ENCODE results near the gene PDE8A. TPM values are rescaled to one million over a fixed set of nuclear protein-coding genes. Genes with fewer than 3 reads are reported as not detected.
"Not testable (repeated sequence)": the region's sequence is repeated elsewhere in the genome, so short reads cannot be mapped to it uniquely, and the experiment has no call there.

The PDE8A gene
- total RNA-seq, 2 experiments from 2014 or later, result 12.6 to 12.8 TPM

GRCh38 chr15:84996714-84997113 lies 15.1 kb downstream of the PDE8A start:
- CTCF ChIA-PET, H3K27ac Mint-ChIP-seq: not testable (repeated sequence)
- H3K4me1 Mint-ChIP-seq (ENCODE audit: low read depth), result peaks cover 12% of the 10 kb centered on the region

GRCh38 chr15:84997214-84997613 lies 15.6 kb downstream of the PDE8A start:
- CTCF ChIA-PET; H3K4me1 Mint-ChIP-seq (ENCODE audit: low read depth); ATAC-seq; POLR2A ChIA-PET; DNase-seq; H3K27ac Mint-ChIP-seq; H3K4me3 Mint-ChIP-seq; H3K9me3 Mint-ChIP-seq (ENCODE audit: insufficient read depth); H3K27me3 Mint-ChIP-seq (ENCODE audit: low read depth); H3K36me3 Mint-ChIP-seq (ENCODE audit: low read depth): not testable (repeated sequence)

More at GRCh38 chr15:84996714-84997113, 15.1 kb downstream of the PDE8A start:
- POLR2A ChIA-PET; H3K9me3 Mint-ChIP-seq (ENCODE audit: insufficient read depth); DNase-seq; H3K36me3 Mint-ChIP-seq (ENCODE audit: low read depth); ATAC-seq; H3K4me3 Mint-ChIP-seq; H3K27me3 Mint-ChIP-seq (ENCODE audit: low read depth): not testable (repeated sequence)

GRCh38 chr15:85000189-85000864 lies 18.7 kb downstream of the PDE8A start:
- Mint-ChIP-seq H3K4me3 (no peak overlapping the region), H3K4me1 (ENCODE audit: low read depth) (no peaks in the 10 kb centered on the region), H3K36me3 (ENCODE audit: low read depth) (no peaks in the 10 kb centered on the region), H3K27ac (no peak overlapping the region), H3K9me3 (ENCODE audit: insufficient read depth) (no peaks in the 10 kb centered on the region), H3K27me3 (ENCODE audit: low read depth) (no peaks in the 10 kb centered on the region)
- ChIA-PET CTCF (interaction anchor here (0.7 kb wide), 1 partner anchor 9 kb away, joined by 3 read pairs; no protein-coding TSS in a partner anchor), POLR2A (interaction anchor here (1.0 to 1.2 kb wide), 2 partner anchors 8 to 19 kb away, joined by 3 read pairs; no protein-coding TSS in a partner anchor)
- ATAC-seq, result no peak
- DNase-seq, result no peak

GRCh38 chr15:85000937-85001336 lies 19.3 kb downstream of the PDE8A start:
- Mint-ChIP-seq H3K27ac (no peak overlapping the region), H3K4me3 (no peak overlapping the region), H3K4me1 (ENCODE audit: low read depth) (no peaks in the 10 kb centered on the region), H3K9me3 (ENCODE audit: insufficient read depth) (no peaks in the 10 kb centered on the region), H3K36me3 (ENCODE audit: low read depth) (no peaks in the 10 kb centered on the region), H3K27me3 (ENCODE audit: low read depth) (no peaks in the 10 kb centered on the region)
- ChIA-PET CTCF (no interaction called here), POLR2A (no interaction called here)
- DNase-seq, result no peak
- ATAC-seq, result no peak

- no peaks in the 10 kb centered on the region for H3K9me3 Mint-ChIP-seq (ENCODE audit: insufficient read depth)
- H3K27me3 Mint-ChIP-seq (ENCODE audit: low read depth), result no peaks in the 10 kb centered on the region
- ChIA-PET CTCF (interaction anchor here (0.7 to 1.3 kb wide), 2 partner anchors 12 to 156 kb away, joined by 3 to 4 read pairs; no protein-coding TSS in a partner anchor), POLR2A (interaction anchor here (0.5 kb wide), 1 partner anchor 119 kb away, joined by 3 read pairs; no protein-coding TSS in a partner anchor)
- ATAC-seq (no peak), DNase-seq (no peak)
- H3K4me3 Mint-ChIP-seq, result no peak overlapping the region
- H3K4me1 Mint-ChIP-seq (ENCODE audit: low read depth), result no peaks in the 10 kb centered on the region
- no peak overlapping the region for H3K27ac Mint-ChIP-seq
- no peaks in the 10 kb centered on the region for H3K36me3 Mint-ChIP-seq (ENCODE audit: low read depth)
Observed at GRCh38 chr15:85002517-85002916, 20.9 kb downstream of the PDE8A start.

GRCh38 chr15:85003593-85004312 lies 22.1 kb downstream of the PDE8A start:
- H3K4me1 Mint-ChIP-seq (ENCODE audit: low read depth), result peaks cover 6% of the 10 kb centered on the region
- no peaks in the 10 kb centered on the region for H3K27me3 Mint-ChIP-seq (ENCODE audit: low read depth)
- H3K27ac Mint-ChIP-seq, result no peak overlapping the region
- DNase-seq, result no peak
- H3K9me3 Mint-ChIP-seq (ENCODE audit: insufficient read depth), result no peaks in the 10 kb centered on the region
- H3K36me3 Mint-ChIP-seq (ENCODE audit: low read depth), result no peaks in the 10 kb centered on the region
- ATAC-seq, result no peak
- ChIA-PET POLR2A (no interaction called here), CTCF (interaction anchor here (1.3 kb wide), 1 partner anchor 157 kb away, joined by 3 read pairs; no protein-coding TSS in a partner anchor)
- no peak overlapping the region for H3K4me3 Mint-ChIP-seq

GRCh38 chr15:85004550-85004949 lies 22.9 kb downstream of the PDE8A start:
- ChIA-PET POLR2A (no interaction called here), CTCF (no interaction called here)
- H3K27me3 Mint-ChIP-seq (ENCODE audit: low read depth), result no peaks in the 10 kb centered on the region
- DNase-seq (no peak), ATAC-seq (no peak)
- H3K36me3 Mint-ChIP-seq (ENCODE audit: low read depth), result no peaks in the 10 kb centered on the region
- no peaks in the 10 kb centered on the region for H3K9me3 Mint-ChIP-seq (ENCODE audit: insufficient read depth)
- H3K4me1 Mint-ChIP-seq (ENCODE audit: low read depth), result peaks cover 9% of the 10 kb centered on the region
- H3K27ac Mint-ChIP-seq, result no peak overlapping the region
- H3K4me3 Mint-ChIP-seq, result no peak overlapping the region

- Mint-ChIP-seq H3K27ac (no peak overlapping the region), H3K9me3 (ENCODE audit: insufficient read depth) (no peaks in the 10 kb centered on the region), H3K27me3 (ENCODE audit: low read depth) (no peaks in the 10 kb centered on the region), H3K4me1 (ENCODE audit: low read depth) (peaks cover 9% of the 10 kb centered on the region), H3K36me3 (ENCODE audit: low read depth) (no peaks in the 10 kb centered on the region), H3K4me3 (no peak overlapping the region)
- ATAC-seq (no peak), DNase-seq (no peak)
- ChIA-PET POLR2A (interaction anchor here (0.9 kb wide), 1 partner anchor 25 kb away, joined by 3 read pairs; no protein-coding TSS in a partner anchor), CTCF (interaction anchor here (0.9 to 1.5 kb wide), 3 partner anchors 17 to 96 kb away, joined by 3 to 6 read pairs (median 5); no protein-coding TSS in a partner anchor)
Observed at GRCh38 chr15:85005319-85005718, 23.7 kb downstream of the PDE8A start.

- ATAC-seq (no peak), DNase-seq (no peak)
- ChIA-PET POLR2A (interaction anchor here (0.9 kb wide), 1 partner anchor 25 kb away, joined by 3 read pairs; no protein-coding TSS in a partner anchor), CTCF (interaction anchor here (0.9 to 1.5 kb wide), 3 partner anchors 17 to 97 kb away, joined by 3 to 6 read pairs (median 5); no protein-coding TSS in a partner anchor)
- no peaks in the 10 kb centered on the region for H3K36me3 Mint-ChIP-seq (ENCODE audit: low read depth)
- no peak overlapping the region for H3K27ac Mint-ChIP-seq
- no peaks in the 10 kb centered on the region for H3K27me3 Mint-ChIP-seq (ENCODE audit: low read depth)
- H3K9me3 Mint-ChIP-seq (ENCODE audit: insufficient read depth), result no peaks in the 10 kb centered on the region
- no peak overlapping the region for H3K4me3 Mint-ChIP-seq
- H3K4me1 Mint-ChIP-seq (ENCODE audit: low read depth), result peaks cover 9% of the 10 kb centered on the region
Observed at GRCh38 chr15:85005746-85006145, 24.1 kb downstream of the PDE8A start.

- POLR2A ChIA-PET, result no interaction called here
- Mint-ChIP-seq H3K36me3 (ENCODE audit: low read depth) (no peaks in the 10 kb centered on the region), H3K27ac (no peak overlapping the region)
Observed at GRCh38 chr15:85006201-85006600, 24.5 kb downstream of the PDE8A start.

GRCh38 chr15:85006655-85007054 lies 25.0 kb downstream of the PDE8A start:
- no peak for DNase-seq
- ChIA-PET POLR2A (no interaction called here), CTCF (no interaction called here)
- ATAC-seq, result no peak
- Mint-ChIP-seq H3K4me3 (no peak overlapping the region), H3K9me3 (ENCODE audit: insufficient read depth) (no peaks in the 10 kb centered on the region), H3K36me3 (ENCODE audit: low read depth) (no peaks in the 10 kb centered on the region), H3K27me3 (ENCODE audit: low read depth) (no peaks in the 10 kb centered on the region), H3K4me1 (ENCODE audit: low read depth) (peaks cover 9% of the 10 kb centered on the region), H3K27ac (no peak overlapping the region)

More at GRCh38 chr15:85006201-85006600, 24.5 kb downstream of the PDE8A start:
- Mint-ChIP-seq H3K4me1 (ENCODE audit: low read depth) (peaks cover 9% of the 10 kb centered on the region), H3K9me3 (ENCODE audit: insufficient read depth) (no peaks in the 10 kb centered on the region), H3K4me3 (no peak overlapping the region), H3K27me3 (ENCODE audit: low read depth) (no peaks in the 10 kb centered on the region)
- CTCF ChIA-PET, result interaction anchor here (1.0 to 1.5 kb wide), 2 partner anchors 17 to 38 kb away, joined by 5 to 6 read pairs; no protein-coding TSS in a partner anchor
- DNase-seq (no peak), ATAC-seq (no peak)

GRCh38 chr15:85007137-85007536 lies 25.5 kb downstream of the PDE8A start:
- H3K27ac Mint-ChIP-seq, result no peak overlapping the region
- H3K9me3 Mint-ChIP-seq (ENCODE audit: insufficient read depth), result no peaks in the 10 kb centered on the region
- H3K4me3 Mint-ChIP-seq, result no peak overlapping the region
- DNase-seq (no peak), ATAC-seq (no peak)
- ChIA-PET POLR2A (no interaction called here), CTCF (no interaction called here)
- no peaks in the 10 kb centered on the region for H3K27me3 Mint-ChIP-seq (ENCODE audit: low read depth)
- H3K36me3 Mint-ChIP-seq (ENCODE audit: low read depth), result no peaks in the 10 kb centered on the region
- H3K4me1 Mint-ChIP-seq (ENCODE audit: low read depth), result peaks cover 9% of the 10 kb centered on the region

Measured in activated CD8-positive, alpha-beta T cell treated with anti-CD3 and anti-CD28 coated beads, Interleukin-2, amount 10 ng/mL, durations not matched to agents 7 days and 5 days (primary cell).